HFF-Myc (cell line): ENCODE measurements around the gene CTXND1.
"Not testable (repeated sequence)": the region's sequence is repeated elsewhere in the genome, so short reads cannot be mapped to it uniquely, and the experiment has no call there.

Source experiments
- DNase-seq: peaks from one replicate; pipeline ENCODE4 v3.0.0-alpha.2; 2011; ENCODE audit warnings: low read depth; ENCODE audit errors: extremely low read depth
- H3K4me3 ChIP-seq: replicated peaks from 2 replicates; pipeline ENCODE4 v1.5.1; 2011; ENCODE audit warnings: low read depth, mild to moderate bottlenecking, control low read depth, low read length
- TF ChIP-seq, protein P1 (sequence below): IDR thresholded peaks from 2 replicates; pipeline ENCODE4 v1.5.1; 2012; ENCODE audit warnings: mild to moderate bottlenecking, low read depth, low read length, control low read depth; ENCODE audit errors: missing control alignments

The CTXND1 gene

DNA sequence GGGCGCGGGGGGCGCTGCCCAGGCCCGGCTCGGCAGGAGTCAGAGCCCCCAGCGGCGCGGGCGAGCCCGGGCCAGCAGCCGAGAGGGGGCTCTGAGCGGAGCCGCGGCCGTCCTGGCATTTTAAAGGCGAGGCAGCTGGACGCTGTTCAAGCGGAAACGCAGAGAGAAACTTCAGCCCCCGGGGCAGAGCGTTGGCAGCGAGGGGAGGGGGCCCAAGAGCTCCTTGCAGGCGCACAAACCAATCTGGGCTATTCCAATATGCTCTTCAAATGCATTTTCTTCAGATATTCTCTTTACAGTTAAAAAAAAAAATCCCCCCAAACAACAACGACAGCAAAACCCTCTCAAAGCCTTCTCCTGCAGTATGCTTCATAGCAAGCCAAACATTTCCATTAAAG lies at the start of gene CTXND1:
Gene CTXND1, minus strand, starts transcription at position 93 of the 398 bp plus-strand sequence. CDS start 50,264 bp downstream, outside the sequence.
- H3K4me3 ChIP-seq = no peak within 1 kb of the TSS
- TF ChIP-seq, protein P1, sequence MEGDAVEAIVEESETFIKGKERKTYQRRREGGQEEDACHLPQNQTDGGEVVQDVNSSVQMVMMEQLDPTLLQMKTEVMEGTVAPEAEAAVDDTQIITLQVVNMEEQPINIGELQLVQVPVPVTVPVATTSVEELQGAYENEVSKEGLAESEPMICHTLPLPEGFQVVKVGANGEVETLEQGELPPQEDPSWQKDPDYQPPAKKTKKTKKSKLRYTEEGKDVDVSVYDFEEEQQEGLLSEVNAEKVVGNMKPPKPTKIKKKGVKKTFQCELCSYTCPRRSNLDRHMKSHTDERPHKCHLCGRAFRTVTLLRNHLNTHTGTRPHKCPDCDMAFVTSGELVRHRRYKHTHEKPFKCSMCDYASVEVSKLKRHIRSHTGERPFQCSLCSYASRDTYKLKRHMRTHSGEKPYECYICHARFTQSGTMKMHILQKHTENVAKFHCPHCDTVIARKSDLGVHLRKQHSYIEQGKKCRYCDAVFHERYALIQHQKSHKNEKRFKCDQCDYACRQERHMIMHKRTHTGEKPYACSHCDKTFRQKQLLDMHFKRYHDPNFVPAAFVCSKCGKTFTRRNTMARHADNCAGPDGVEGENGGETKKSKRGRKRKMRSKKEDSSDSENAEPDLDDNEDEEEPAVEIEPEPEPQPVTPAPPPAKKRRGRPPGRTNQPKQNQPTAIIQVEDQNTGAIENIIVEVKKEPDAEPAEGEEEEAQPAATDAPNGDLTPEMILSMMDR = no peak

DNA sequence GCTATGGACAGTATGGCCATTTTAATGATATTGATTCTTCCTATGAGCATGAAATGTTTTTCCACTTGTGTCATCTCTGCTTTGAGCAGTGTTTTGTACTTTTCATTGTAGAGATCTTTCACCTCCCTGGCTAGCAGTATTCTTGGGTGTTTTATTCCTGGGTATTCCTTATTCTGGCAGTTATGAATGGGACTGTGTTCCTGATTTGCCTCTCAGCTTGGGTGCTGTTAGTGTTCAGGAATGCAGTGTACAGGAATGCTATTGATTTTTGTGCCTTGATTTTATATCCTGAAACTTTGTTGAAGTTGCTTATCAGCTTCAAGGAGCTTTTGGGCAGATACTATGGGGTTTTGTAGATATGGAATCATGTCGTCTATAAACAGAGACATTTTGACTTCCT lies 49.5 kb upstream of the CTXND1 start:
- DNase-seq = no peak
- TF ChIP-seq, protein P1 = no peak
- H3K4me3 ChIP-seq = no peak overlapping the region

More for the DNA sequence above, at the start of gene CTXND1:
- DNase-seq = no peak

DNA sequence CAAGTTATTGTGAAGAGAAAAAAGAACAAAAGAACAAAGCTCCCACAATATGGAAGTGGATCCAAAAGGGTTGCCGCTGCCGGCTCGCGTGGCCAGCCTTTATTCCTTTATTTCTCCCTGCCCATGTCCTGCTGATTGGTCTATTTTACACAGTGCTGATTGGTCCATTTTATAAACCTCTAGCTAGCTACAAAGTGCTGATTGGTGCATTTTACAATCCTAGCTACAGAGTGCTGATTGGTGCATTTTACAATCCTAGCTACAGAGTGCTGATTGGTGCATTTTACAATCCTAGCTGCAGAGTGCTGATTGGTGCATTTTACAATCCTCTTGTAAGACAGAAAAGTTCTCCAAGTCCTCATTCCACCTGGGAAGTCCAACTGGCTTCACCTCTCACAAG lies 43.8 kb upstream of the CTXND1 start:
- H3K4me3 ChIP-seq, DNase-seq: not testable (repeated sequence)

DNA sequence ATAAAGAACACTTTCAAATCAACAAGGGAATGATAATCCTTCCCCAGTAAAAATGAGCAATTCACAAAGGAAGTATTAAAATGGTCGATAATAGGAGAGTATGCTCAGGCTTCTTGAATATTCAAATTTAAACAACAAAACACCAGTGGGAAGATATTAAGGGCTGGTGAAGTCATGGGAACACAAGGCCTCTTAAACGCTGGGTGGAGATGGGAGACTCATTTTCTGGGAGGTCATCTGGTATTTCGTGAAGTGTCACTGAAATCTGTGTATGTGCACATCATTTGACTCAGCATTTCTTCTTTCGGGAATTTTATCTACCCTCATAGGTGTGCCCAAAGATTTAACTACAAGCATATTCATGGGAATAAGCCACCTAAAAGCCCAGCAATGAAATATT lies 40.1 kb upstream of the CTXND1 start:
- TF ChIP-seq, protein P1 = no peak
- H3K4me3 ChIP-seq = no peak overlapping the region

DNA sequence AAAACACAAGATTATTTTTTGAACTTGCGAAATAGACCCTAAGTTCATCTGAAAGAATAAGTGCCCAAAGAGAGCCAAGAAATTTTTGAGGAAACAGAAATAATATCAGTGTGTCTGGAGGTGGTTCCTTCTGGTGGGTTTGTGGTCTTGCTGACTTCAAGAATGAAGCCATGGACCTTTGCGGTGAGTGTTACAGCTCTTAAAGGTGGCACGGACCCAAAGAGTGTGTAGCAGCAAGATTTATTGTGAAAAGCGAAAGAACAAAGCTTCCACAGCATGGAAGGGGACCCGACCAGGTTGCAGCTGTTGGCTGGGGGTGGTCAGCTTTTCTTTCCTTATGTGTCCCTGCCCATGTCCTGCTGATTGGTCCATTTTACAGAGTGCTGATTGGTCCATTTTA lies 38.9 kb upstream of the CTXND1 start:
- not testable (repeated sequence) for DNase-seq, H3K4me3 ChIP-seq

More for the DNA sequence above, 40.1 kb upstream of the CTXND1 start:
- no peak for DNase-seq

DNA sequence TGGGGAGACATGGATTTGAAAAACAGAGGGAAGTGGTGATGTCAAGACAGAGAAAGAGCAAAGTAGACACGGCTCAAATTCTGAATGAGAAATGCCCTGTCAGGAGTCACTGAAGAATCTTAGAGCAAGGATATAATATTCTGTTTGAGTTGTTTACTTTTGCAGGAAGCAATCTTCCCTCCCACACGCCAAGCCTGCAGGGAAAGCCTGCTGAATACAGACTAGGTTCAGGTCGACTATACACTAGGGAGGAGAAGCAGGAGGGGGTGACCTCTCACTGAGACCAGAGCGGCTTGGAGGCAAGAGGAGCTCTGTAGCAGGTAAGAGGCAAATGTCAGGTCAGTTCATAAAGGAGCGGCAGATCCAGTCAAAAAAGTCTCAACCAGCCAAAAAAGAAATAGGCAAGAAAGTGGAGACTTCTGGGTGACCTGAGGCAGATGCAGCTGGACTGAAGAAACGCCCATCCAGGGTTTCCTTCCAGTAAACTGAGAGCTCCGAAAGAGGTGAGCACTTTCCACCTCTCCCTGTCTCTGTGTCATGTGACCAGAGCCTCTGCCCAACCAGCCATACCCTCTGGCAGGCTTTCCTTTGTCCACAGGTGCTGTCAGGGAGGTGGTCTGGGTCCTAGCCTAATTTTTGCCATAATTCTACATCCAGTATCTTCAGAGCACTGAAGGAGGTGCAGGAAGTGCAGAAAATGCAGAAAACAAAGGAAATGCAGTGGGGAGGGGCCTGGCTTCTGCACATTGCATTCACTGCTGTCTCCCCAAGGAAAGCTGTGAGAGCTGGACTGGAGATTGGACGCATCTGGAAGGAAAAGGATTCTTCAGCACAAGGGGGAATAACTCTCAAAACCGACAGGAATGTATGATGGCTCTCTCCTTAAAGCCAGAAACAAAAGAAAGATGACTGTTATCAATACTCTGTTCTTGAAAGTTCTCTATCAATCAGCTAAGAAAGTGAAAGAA lies 37.8 kb upstream of the CTXND1 start:
- H3K4me3 ChIP-seq = no peak overlapping the region
- DNase-seq = no peak
- TF ChIP-seq, protein P1 = no peak

DNA sequence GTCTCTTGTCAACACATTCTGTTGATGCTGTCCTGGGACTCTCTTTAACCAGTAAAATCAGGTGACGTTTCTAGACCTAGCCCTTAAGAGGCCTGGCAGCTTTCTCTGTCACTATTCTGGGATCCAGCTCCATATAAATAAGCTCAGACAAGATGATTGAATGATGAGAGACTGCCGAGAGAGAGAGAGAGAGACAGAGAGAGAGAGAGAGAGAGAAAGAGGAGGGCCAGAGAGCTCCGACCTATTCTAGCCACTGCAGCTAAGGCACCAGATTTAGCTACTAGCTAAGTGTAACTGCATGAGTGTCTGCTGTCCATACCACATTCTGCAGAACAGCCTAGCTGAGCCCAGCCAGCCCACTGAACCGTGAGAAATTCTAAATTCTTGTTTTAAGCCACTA lies 36.1 kb upstream of the CTXND1 start:
- H3K4me3 ChIP-seq = no peak overlapping the region
- TF ChIP-seq, protein P1 = no peak
- DNase-seq = no peak

DNA sequence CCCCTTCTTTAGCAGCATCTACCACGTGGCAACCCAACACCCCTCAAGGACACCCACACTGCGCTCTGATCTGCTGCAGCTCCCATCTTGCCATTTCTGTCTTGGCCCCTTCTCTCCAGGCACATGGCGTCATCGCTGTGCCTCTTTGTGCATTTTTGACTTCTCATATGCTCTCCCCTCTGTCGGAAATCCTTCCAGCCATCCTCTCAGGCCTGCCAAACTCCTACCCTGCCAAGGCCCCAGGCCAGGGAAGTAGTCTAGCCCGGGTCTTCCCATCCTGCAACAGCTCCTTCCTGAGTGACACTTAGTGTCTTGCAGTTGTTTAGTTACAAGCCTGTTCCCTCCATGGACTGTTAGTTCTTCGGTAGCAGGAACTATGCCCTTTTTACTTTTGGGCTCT lies 34.0 kb upstream of the CTXND1 start:
- TF ChIP-seq, protein P1 = no peak
- DNase-seq = no peak
- H3K4me3 ChIP-seq = no peak overlapping the region
